CD4-positive, alpha-beta T cell treated with Interferon gamma for 1 hour (primary cell): Measurements from ENCODE around the gene DLG2.

Source experiments
- DNase-seq: peaks from one replicate; pipeline ENCODE4 v3.0.0-alpha.2; 2020

The DLG2 gene

DNA sequence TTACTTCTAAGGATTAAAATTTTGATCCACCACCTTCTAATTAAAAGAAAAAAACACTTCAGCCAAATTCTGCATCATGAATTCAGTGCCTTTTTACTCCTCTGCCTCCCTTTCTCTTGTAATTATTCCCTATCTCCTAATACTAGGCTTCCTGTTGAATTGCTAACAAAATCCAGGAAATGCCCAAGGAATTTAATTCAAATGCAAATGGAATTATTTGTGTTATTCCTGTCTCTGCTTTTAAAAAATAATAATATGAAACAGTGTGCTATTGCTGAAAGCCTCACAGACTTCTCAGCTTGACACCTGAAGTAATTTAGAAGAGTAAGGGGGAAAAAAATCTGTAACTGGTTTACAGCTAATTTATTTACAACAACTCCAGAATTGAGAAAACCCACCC, 85.5 kb downstream of the DLG2 start:
- no peak for DNase-seq

DNA sequence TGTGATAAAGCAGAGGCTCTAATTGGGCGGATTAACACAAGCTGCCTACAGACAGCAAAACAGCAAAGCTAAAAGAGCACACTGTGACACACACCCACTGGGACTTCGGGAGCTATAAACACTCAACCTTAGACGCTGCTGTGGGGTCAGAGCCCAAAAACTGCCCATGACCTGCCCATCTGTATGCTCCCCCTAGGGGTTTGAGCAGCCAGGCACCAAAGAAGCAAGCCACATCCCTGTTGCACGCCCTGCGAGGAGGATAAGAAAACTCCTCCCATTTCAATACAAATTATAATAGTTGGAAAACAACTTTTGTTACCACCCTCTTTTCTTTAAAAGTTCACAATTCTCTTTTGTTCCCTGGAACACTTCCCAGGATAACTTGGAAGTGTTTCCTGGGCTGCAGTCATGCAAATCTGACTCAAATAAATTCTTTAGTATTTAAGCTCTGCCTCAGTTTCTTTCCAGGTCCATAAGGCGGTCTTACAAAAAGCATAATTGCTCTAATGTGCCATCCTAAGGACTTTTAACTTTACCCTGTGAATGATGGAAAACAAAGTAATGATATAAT, 86.4 kb downstream of the DLG2 start:
- no peak for DNase-seq

DNA sequence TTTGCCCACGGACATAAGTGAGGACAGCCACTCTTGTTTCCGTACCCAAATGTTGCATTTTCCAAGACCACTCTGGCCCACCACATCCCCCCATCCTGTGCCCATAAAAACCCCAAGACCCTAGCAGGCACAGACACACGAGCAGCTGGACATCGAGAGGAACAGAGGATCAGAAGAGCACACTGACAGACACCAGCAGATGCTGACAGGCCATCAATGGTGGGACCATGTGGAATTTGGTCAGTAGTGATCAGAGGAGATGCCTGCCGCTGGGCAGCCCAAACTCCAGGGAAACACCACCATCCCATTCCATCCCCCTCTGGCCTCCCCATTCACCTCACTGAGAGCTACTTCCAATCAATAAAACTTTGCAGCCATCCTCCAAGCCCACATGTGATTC, 87.0 kb downstream of the DLG2 start:
- no peak for DNase-seq

- no peak for DNase-seq
Measured at GRCh38 chr11:85539740-85540139, 87.4 kb downstream of the DLG2 start.

DNA sequence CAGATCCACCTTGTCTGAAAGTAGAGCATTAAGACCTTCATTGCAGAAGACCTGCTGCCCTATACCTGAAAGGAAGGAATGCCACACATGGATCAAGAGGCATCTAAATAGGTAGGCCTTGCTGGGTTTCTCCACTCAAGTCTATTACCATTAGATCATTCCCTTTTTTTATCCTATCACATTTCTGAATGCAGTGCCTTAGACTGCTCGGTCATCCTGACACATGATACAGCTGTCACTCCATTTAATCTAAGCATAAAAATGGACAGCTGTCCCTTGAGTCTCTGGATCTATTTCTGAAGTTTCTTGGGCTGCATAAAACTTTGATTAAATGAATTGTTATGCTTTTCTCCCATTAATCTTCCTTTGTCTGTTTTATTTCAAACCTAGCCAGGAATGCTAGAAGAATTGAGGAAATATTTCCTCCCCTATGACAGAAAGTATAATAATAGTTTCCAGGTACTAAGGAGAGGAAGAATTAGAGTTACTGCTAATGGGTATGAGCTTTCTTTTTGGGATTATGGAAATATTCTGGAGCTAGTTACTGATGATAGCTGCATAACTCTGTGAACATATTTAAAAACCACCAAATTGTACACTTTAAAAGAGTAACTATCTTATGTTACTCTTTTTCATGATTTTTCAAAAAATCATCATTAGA, 88.0 kb downstream of the DLG2 start:
- no peak for DNase-seq

GRCh38 chr11:85536438-85536837, 90.7 kb downstream of the DLG2 start:
- no peak for DNase-seq

DNA sequence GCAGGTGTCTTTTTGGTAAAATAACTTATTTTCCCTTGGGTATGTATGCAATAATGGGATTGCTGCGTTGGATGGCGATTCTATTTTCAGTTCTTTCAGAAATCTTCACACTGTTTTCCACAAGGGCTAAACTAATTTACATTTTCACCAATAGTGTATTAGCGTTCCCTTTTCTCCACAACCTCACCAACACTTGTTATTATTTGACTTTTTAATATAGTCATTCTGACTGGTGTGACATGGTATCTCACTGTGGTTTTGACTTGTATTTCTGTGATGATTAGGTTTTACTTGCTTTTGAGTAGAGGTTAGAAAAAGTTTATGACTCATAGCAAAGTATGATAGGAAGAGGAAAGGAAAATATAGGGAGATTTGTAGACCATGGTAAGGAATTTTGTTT, 92.3 kb downstream of the DLG2 start:
- no peak for DNase-seq

DNA sequence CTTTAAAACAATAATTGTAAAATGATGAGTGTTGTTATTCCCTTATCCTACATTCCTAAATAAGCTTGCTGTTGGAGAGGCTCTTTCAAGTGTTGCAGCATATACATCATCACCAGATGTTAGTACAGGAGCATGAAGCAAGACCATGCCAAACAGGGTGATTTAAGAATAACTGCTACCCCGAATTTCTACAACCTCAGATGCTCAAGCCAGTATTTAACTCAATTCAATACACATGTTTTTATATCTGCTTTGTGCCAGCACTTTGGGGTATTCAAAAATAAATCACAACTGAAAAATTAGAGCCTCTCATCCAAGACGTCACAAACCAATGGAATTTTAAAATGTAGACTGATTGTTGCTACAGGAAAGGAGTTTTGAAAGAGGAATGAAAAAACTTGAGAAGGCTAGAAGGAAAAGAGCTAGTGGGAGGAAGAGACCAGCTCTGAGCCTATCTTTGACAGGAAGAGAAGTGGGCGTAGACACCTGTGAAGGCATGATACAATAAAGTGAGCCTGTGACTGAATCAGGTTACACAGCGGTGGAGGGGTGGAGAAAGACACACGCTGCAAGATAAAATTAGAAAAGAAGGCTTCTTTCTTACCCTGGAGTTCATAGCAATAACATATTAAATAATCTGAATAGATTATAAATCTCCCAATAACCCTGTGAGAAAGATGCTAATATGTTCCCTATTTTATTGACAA, 95.8 kb downstream of the DLG2 start:
- no peak for DNase-seq

DNA sequence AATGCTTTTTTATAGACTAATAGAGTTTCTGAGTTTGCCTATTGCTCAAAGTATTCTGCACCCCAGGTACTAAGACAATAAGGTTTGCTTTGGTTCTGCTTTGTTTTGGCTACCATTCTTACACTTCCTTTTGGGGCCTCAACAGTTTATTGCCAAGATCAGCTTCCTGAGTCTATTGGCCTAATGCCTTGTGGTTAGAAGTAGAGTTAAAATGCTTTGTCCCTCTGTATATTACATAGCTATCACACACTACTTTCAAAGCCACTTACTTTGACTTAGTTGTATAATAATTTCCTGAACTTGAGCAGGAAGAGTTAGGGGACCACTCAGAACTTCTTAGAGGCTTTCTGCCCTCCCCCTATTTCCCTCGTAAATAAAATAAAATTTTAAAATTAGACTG, 96.5 kb downstream of the DLG2 start:
- DNase-seq: no peak

DNA sequence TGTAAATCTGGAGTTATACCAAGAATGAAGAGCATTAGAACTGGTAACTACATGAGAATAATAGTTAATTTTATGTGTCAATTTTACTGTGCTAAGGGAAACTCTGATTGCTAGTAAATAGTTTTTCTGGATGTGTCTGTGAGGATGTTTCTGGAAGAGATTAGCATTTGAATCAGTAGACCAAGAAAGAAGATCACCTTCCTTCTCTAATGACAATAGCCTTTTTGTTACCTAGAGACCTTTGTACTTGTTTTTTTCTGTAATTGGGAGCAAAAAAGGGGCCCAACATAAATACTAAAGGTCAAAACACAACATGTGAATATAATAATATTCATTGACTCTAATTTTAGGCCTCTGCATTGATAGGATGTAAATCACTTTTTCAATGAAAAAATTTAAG, 100.6 kb downstream of the DLG2 start:
- no peak for DNase-seq

GRCh38 chr11:85525686-85526085, 101.5 kb downstream of the DLG2 start:
- DNase-seq: no peak

- no peak for DNase-seq
Measured at GRCh38 chr11:85517272-85517671, 109.9 kb downstream of the DLG2 start.

DNA sequence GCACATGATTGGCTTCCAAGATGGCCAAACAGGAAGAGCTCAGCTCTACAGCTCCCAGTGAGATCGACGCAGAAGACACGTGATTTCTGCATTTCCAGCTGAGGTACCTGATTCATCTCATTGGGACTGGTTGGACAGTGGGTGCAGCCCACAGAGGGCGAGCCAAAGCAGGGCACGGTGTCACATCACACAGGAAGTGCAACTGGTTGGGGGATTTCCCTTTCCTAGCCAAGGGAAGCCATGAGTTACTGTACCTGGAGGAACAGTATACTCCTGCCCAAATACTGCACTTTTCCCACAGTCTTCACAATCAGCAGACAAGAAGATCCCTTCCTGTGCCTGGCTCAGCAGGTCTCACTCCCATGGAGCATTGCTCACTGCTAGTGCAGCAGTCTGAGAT, 131.2 kb downstream of the DLG2 start:
- no peak for DNase-seq

- no peak for DNase-seq
Measured at GRCh38 chr11:85494396-85494795, 132.7 kb downstream of the DLG2 start.

DNA sequence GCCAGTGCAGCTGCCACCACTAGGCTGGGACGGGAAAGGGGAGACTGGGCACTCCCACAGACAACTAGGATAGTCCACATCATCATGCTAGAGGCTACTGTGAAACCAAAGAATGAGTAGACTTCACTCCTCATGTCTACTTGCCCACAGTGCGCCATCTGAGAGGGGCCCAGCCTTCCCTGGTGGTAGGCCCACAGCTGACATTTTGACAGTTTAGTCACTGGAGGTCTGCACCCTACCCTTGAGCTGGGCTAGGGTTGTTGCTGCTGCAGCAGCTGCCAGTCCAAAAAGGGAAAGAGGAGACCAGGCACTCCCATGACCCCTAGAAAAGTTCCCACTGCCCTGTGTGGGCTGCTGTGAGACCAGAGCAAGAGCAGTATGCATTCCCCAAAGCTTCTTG, 141.2 kb downstream of the DLG2 start:
- DNase-seq: no peak

GRCh38 chr11:85483861-85484260, 143.3 kb downstream of the DLG2 start:
- no peak for DNase-seq

- no peak for DNase-seq
Measured at GRCh38 chr11:85481862-85482261, 145.3 kb downstream of the DLG2 start.

GRCh38 chr11:85475660-85476517, 151.3 kb downstream of the DLG2 start:
- DNase-seq: no peak

GRCh38 chr11:85472953-85473352, 154.2 kb downstream of the DLG2 start:
- DNase-seq: no peak

DNA sequence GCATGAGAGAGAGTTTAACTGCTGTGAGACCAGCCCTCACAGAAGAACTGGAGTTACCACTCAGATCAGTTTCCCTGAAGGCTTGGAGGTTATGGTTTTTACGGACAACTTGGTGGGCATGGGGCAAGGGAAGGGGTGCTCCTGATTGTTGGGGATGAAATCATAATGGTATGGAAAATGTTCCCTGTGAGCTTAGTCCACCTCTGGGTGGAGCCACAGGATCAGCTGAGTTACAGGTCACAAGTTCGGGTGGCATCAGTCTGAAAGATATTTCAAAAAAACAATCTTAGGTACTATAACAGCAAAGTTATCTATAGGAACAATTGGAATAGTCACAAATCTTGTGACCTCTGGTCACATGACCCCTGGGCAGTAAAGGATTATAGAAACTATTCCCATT, 162.9 kb downstream of the DLG2 start:
- DNase-seq: no peak

GRCh38 chr11:85459304-85459703, 167.8 kb downstream of the DLG2 start:
- no peak for DNase-seq

DNA sequence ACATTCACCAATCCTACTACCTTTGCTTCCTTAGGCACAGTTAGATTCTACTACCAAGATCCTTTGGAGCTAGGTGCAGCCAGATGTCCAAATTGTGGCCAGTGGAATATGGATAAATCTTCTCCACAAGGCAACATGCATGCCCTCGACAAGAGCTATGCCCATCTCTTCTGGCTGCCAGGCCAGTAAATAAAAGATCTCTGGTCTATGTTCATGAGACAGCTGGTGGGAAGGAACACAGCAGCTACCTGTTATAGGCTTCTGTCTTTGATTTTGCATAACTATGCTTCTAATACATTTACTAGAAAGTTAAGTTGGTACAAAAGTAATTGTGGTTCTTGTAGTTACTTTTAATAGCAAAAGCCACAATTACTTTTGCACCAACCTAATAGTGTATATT, 182.7 kb downstream of the DLG2 start:
- no peak for DNase-seq

GRCh38 chr11:85440273-85440672, 186.9 kb downstream of the DLG2 start:
- no peak for DNase-seq

GRCh38 chr11:85438328-85438727, 188.8 kb downstream of the DLG2 start:
- DNase-seq: no peak
